HG02938 (cell line): Measurements from ENCODE around the gene DCLK1.
"Not testable (repeated sequence)": the region's sequence is repeated elsewhere in the genome, so short reads cannot be mapped to it uniquely, and the experiment has no call there.

Experiments
- ATAC-seq: cut with Tn5 transposase; IDR thresholded peaks from one replicate; pipeline ENCODE4 v1.9.1; 2021; ENCODE audit warnings: mild to moderate bottlenecking, moderate library complexity; ENCODE audit not compliant: unreplicated experiment

The DCLK1 gene

DNA sequence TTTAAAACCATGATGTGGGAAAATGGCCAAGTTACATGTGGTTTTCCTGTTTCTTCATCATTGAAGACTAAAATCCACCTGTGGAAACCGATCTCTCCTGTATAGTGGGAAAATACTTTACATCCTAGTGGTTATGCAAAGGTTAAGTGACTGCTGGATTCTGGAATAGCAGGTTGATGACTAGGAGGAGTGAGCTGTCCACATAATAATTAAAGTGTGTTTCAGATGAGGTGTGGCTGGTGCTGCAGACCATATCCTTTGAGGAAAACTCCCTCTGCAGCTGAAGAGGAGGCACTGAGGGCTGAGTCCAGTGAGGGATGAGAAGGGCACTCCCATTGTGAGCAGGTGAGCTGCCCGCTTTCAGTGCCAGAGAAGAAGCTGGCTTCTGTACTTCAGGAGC is 43.2 kb downstream of the DCLK1 start:
- ATAC-seq, result no peak

DNA sequence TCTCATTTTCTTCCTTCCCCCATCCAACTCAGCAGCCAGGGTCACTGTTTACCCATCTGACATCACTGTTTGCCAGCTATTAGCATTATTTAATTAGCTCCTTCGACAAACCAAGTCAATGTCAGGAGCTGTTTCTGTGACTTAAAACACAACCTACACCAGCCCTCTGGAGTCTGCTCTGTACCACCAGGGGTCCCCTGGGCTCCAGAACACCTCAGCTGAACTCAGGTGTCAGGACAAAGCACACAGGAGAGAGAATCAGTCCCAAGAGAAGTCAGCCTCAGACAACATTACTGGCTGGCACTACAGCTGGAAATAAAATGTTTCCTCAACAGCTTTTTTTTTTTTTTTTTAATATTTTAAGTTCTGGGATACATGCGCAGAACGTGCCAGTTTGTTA is 45.1 kb downstream of the DCLK1 start:
- no peak for ATAC-seq

DNA sequence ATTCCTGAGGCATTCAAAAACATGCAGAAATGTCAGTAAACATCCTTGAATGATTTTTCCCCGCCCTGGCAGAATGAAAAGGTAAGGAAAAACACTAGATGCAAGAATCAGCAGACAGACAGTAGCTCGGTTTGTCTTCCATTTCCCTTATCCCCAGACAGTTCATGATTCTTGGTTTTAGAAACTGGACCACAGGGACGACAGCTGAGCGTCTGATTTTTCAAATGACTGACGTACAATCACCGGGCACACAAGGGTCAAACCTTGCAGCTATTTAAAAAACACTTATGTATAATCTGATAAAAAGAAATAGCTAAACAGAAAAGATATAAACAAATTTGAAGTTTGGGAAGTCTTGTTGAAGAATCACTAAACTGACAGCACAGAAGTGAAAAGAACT is 47.1 kb downstream of the DCLK1 start:
- no peak for ATAC-seq

DNA sequence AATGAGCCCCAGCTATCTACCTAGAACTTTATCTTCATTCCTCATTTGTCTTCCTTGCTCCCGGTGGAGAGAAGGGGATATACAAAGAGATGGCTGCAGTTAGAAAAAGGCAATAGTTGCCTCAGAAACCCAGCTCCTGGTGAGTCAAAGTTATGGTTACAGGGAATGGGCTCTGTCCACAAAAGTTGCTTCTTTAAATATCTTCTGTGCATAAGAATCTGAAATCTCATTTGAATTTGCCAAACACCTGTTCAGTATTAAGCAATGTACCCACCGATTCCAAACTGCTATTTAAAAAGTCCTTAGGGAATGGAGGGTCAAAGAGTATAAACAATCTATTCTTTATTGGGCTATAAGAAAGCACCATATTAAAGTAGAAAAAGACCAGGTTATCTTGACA is 48.4 kb downstream of the DCLK1 start:
- no peak for ATAC-seq

DNA sequence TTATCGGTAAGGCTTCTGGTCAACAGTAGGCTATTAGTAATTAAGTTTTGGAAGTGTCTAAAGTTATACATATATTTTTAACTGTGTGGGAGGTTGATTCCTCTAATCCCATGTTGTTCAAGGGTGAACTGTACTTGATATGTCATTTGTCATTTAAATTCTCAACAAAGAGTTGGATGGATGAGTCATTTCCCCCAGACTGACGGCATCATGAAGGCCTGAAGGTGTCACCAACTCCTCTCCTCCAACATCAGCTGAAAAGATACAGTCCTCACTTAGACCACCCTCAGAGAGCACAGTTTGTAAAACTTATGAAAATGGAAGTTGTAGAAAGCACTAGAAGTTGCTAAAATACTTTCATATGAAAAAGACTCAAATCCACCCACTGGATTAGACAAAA is 48.8 kb downstream of the DCLK1 start:
- ATAC-seq, result no peak

DNA sequence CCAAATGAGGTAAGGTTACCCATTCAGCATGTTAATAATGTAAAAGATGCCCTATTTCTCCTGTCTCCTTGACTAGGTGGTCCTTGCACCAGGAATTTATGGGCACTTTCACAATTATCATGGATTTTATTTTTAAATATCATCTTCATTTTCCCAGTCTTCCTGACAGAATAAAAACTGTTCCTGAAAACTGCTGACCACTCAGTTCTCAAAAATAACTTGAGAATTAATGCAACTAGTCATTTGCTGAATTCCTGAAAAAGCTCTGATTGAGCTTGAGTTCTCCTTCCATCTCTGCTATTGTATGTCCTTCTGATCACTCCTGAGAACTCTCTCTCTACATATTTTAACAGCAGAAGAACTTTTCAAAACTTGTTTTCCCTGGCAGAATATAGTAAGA is 55.0 kb downstream of the DCLK1 start:
- ATAC-seq, result no peak

DNA sequence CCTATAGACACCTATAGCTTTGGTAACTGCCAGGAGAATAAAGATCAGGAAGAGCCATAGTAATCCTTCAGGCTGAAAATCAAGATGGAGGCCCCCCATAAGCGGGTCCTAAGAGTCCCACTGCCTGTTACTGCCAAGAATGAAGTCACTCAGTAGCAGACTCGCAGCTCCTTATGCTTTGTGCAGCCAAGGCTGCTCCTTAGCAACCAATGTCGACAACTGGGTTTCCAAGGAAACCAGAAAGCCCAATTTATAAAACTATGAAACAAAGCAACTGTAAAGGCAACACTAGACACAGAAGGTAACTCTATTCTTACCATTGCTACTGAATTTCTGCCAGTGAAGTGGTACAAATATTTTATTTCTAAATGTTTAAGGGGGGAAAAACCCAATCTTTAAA is 56.5 kb downstream of the DCLK1 start:
- ATAC-seq, result no peak

DNA sequence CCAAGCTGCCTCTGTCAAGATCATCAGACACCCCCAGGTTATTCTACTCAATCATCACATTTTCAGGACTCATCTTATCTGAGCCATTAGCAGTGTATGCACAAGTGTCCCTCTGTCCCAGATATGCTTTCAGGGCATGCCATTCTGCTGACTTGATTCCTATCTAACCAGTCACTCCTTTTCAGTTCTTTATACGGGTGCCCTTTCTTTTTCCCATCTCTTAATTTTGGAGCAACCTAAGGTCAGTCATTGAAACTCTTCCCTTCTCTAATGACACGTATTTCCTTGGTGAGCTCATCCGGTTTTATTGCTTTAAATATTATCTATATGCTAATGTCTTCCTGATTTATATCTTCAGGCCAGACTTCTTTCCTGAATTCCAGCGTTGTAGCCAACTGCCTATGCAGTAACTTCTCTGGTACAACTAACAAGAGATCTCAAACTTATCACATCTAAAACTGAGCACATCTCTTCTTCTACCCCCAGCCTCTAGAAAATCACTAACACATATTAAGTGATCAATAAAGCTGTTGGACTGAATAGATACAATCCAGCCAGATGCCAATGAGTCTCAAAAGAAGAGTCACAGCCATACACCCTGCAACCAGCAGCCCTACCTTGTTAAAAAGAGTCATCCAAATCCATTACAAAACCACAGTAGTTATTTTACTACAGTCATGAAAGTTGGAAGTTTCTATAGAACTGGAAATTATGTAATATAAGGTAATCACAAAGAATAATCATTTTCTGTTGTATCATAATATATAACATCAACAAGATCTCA is 58.8 kb downstream of the DCLK1 start:
- no peak for ATAC-seq

DNA sequence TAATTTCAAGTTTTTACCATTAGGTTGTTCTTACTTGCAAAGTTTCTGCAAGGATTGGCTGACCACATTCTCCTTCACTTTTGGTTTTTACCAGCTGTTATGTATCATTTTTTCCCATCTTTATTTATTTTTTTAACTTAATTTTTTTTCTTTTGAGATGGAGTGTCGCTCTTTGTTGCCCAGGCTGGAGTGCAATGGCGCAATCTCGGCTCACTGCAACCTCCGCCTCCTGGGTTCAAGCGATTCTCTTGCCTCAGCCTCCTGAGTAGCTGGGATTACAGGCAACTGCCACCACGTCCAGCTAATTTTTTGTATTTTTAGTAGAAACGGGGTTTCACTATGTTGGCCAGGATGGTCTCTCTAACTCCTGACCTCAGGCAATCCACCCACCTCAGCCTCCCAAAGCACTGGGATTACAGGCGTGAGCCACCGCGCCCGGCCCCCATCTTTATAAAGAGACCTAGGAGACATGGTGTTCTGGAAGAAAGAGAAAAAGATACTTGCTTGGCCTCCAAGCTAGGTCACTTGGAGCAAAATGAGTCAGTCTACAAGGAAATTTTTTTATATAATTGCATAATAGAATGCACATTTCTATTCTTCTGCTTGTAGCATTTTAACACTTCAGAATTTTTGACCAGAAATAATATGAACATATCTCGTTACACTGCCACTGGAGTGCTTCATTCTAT is 60.5 kb downstream of the DCLK1 start:
- ATAC-seq, result not testable (repeated sequence)

DNA sequence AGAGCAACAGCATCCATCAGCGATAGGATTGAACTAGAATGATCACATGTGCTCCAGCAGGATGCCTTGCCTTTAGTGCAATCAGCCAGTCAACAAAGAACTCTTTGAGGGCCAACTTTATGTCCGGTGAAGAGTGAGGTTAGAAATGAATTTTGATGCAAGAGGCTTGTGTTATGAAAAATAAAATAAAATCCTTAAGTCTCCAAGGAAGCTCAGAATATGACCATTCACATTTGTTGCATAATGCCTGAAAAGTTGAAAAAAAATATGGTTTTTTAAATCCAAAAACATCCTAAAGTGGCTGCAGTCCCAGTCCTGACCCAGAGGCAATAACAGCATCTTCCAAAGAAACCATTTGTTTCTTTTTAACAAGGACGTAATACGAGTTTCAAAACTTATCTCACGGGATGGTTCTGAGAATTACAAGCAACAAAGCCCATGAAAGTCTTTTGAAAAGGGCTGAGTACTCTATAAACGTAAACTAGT is 61.3 kb downstream of the DCLK1 start:
- no peak for ATAC-seq

DNA sequence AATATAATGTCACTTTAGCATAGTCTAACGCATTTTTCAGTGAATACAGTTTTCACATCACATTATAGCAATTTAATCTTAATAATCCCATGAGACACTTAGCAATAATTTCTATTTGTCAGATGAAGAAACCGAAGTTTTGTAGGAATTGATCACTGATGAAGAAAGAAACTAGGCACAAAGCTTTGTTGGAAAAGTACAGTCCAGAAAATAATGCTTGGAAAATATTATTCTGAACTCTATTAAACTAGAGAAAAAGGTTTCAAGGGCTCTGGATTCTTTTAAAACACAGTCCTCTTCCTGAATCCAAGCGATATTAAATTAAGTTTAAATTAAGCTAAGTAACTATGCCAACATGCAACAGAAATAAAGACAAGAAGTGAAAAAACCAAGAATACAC is 62.2 kb downstream of the DCLK1 start:
- ATAC-seq, result no peak

DNA sequence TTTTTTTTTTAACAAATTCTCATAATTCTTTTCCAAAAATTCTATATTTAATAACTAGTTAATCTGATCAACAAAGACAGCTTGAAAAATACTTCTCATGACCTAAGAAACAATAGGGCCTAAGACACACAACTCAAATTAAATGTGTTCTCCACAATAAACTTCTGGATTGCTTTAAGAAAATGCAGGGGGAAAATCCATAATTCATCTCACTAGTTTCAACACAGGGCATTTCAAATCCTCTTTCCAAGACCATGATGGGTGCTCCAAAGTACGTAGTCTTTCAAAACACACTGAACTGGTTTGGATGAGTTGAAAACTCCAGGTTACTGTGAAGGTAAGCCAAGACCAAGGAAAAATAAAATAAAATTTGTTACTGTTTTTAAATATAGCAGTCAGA is 62.6 kb downstream of the DCLK1 start:
- ATAC-seq, result no peak

DNA sequence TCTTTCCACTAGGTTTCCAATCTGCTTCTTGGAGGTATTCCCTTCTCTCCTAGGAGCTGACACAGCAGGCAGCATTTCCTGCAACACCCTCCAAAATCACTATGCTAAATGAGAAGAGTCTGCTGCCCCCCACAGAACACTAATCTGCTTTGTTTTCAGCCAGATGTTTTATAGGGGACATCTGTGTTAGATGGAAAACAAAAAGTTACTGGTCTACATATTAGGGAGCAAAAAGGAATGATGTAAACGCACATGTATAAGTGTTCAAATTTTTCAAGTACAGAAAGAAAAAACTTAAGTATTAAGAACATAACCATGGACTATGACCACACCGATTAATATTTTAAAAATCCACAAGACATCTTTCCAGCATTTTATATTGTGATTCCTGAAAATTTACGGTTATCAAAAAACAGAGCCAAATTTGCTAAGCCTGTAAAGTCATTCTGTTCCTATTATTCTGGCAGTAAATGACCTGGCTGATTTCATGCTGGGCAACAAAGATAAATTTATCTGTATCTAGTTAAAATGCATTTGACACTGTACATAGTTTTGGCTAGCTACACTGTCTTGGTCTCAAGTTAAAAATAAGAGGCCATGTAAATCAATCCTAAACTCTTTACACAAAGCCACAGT is 63.3 kb downstream of the DCLK1 start:
- no peak for ATAC-seq

DNA sequence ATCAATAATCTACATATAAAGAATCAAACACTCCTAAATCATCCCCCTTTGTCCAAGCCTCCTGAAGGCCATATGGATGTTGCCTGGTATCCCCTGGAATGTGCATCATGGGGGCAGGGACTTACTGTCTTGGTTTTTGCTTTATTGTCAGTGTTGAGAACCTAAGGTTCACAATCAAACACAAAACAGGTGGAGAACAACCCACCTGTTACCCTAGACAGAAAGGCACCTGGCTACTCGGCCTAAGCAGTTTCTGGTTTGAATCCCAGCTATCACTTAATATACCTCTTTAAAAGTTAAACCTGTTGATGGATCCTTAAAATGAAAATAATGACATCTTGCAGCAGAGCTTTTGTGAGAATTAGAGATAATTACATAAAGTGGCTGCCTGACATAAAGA is 68.9 kb downstream of the DCLK1 start:
- ATAC-seq, result no peak

DNA sequence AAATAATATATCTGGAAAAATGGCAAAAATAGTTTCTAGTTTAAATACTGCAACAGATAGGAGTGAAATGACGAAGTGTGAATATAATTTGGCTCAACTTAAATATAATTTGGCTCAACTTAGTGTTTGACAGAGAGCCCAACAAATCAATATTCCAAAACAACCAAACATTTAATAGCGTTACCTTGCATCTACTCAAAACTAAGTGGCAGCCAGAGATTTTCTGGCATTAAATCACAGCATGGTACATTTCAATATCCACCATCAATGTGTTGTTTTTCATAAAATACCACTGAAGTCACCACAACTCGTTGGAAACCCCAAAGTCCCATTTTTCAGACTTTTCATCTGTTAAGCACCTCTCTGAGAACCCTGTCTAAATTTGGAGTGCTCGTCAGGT is 69.6 kb downstream of the DCLK1 start:
- ATAC-seq, result no peak

DNA sequence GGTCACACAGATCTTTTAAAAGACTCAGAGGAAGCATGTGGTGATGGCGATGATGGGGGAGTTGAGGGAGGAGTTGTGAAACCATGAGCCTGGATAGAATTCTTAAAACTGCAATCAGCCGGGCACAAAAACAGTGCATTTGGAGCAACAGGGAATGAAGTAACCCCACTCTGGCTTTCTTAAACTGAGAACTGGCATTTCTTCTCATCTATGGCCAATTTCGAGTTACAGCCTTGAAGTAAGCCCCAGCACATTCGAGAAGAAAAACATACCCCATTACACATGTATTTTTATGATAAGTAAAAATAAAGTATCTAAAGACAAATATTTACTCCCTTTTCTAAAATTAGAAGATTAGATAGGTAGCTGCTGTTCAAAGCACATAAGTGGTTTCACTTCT is 70.1 kb downstream of the DCLK1 start:
- ATAC-seq, result no peak

DNA sequence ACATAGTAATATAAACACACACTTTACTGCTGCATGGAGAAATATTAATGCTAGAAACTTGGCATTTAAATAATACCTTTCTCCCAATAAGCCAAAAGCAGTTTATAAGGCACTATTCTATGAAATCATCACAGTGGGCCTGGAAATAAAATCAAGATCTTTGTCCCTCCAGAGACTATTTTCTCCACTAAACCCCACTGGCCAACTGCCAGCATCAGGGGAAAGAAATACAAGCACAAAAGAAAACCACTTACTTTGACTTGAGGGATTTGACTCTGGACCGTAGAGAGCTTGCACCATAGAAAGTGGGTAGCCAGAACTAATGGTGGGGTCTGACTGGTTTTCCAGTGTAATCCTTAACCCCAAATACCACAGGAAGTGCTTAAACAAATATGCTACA is 71.9 kb downstream of the DCLK1 start:
- ATAC-seq, result no peak

DNA sequence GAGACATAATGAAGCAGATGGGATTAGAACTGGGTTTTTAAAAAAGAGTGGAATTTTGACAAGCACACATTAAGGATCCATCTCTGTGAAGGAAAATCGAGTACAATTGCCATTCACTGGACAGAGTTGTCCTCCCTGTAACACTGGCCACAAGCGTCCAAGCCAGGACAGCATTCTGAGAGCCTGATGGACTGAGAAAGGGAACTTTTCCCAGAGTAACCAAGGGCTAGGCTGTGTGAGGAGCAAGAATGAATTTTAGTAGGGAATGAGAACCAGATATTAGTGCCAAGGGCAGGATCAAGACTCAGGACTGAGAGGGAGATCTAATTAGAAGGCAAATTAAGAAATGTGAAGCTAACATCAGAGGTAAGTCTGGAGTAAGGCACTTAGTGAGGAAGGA is 73.1 kb downstream of the DCLK1 start:
- no peak for ATAC-seq

DNA sequence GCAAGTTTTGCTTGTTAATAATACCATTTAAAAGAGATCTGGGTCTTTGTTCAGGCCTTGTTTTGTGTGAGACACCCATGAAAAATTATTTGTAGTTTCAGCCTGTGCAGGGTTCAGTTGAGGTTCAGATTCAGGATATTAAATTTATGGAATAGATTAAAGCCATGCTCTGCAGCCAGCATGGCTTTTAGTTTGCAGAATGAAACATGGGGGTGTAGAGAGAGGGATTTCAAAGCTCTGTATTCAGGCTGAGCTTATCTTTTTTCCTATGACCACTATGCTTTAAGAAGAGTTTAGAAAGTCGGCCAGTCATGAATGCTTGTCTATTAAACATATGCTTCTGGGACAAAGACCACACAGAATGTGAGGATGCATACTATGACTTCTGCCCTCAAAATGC is 73.6 kb downstream of the DCLK1 start:
- no peak for ATAC-seq

DNA sequence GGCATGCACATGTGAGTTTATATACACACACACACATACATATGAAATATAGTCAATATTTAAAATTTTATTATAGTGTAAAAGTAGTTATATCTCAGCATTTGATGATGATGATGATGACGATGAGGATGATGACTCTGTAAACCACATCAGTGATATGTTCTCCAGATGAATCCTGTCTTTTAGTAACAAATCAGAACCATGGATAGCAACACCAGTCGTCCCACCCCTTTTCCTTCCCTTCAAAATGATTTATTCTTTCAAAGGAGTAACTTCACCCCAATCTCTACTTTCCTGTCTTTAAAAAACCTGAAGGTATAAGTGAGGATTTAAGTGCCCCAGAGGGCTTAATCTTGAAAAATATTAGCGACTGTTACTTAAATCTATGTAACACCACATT is 74.1 kb downstream of the DCLK1 start:
- ATAC-seq, result no peak

DNA sequence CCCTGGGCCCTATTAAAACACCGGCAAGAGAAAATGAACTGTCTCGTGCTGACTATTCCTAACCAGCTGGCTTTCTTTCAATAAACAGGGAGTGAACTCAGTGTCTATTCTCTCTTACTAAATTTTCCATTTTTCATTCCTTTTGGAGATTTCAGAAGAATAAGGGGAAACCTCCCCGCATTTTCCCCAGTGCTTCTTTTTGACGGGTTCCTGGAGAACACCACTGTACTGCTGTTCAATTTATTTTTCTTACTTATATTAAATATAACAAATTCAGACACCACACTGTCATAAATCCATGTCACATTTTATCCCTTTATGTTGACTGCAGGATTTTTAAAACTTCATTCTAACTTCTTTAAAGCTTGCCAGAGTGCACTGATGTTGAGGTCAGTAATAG is 75.8 kb downstream of the DCLK1 start:
- ATAC-seq, result no peak

DNA sequence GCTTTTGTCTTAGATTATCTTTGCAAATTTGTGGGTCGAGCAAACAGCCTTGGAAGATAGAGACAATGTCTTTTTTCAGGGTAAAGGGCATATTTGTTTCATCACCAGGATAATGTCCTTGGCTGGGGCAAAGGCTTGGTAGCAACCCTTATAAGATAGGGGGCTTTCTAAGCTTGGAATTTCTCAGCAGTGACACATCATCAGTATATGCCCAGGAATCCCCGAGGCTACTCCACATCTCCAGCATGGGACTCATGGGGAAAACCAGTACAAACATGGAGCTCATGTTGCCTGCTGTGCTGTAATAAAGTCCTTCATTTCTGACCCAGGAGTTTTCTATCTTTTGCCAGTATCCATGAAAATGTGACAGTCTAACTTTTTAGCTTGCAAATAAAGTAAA is 77.1 kb downstream of the DCLK1 start:
- no peak for ATAC-seq
